Endothelial cell (in vitro differentiated cells): Measurements from ENCODE around the gene CS. TPM values are rescaled to one million over a fixed set of nuclear protein-coding genes. Genes with fewer than 3 reads are reported as not detected.
A peak's percentile ranks its signal among the peaks of the same experiment; 100 is the strongest.

Experiments
- DNase-seq: peaks from one replicate; pipeline ENCODE4 v3.0.0; 2021; ENCODE audit warnings: low spot score
- H3K27ac Mint-ChIP-seq: one replicate; pipeline ENCODE4 v1.8.0; 2021; ENCODE audit warnings: mixed read lengths, inconsistent platforms; ENCODE audit not compliant: unreplicated experiment
- H3K27me3 Mint-ChIP-seq: one replicate; pipeline ENCODE4 v1.8.0; 2021; ENCODE audit warnings: mild to moderate bottlenecking, moderate library complexity, mixed read lengths, inconsistent platforms; ENCODE audit not compliant: unreplicated experiment
- H3K36me3 Mint-ChIP-seq: one replicate; pipeline ENCODE4 v1.8.0; 2021; ENCODE audit warnings: mild to moderate bottlenecking, low read depth, mixed read lengths, inconsistent platforms; ENCODE audit not compliant: unreplicated experiment
- H3K4me1 Mint-ChIP-seq: one replicate; pipeline ENCODE4 v1.8.0; 2021; ENCODE audit warnings: mild to moderate bottlenecking, mixed read lengths, inconsistent platforms; ENCODE audit not compliant: unreplicated experiment
- H3K4me3 Mint-ChIP-seq: one replicate; pipeline ENCODE4 v1.8.0; 2021; ENCODE audit warnings: mild to moderate bottlenecking, mixed read lengths, inconsistent platforms; ENCODE audit not compliant: unreplicated experiment
- H3K9me3 Mint-ChIP-seq: one replicate; pipeline ENCODE4 v1.8.0; 2021; ENCODE audit warnings: mixed read lengths, inconsistent platforms; ENCODE audit not compliant: unreplicated experiment
- CTCF ChIP-seq: fragments of 200-600 bp; sonication (generic); IDR thresholded peaks from one replicate; pipeline ENCODE4 v1.5.0; 2021; ENCODE audit warnings: antibody characterized with exemption; ENCODE audit not compliant: unreplicated experiment
- total RNA-seq: library from RNA; stranded (reverse); fragmentation: NEBNext Ultra II Directional; extraction: Animal tissue kit (Norgen Biotek cat#: 25700); gene quantifications from one replicate; pipeline ENCODE4 v1.2.1, GENCODE V29; 2021; ENCODE audit not compliant: unreplicated experiment

The CS gene
- total RNA-seq, 1 donor from 2014 or later, result 187 TPM

GRCh38 chr12:56247923-56248322 is 52.2 kb downstream of the CS start:
- Mint-ChIP-seq H3K27ac (no peak overlapping the region), H3K36me3 (peaks cover 39% of the 10 kb centered on the region), H3K27me3 (peaks cover 3% of the 10 kb centered on the region), H3K9me3 (no peaks in the 10 kb centered on the region), H3K4me3 (no peak overlapping the region), H3K4me1 (no peaks in the 10 kb centered on the region)
- TF ChIP-seq CTCF, result no peak
- no peak for DNase-seq

GRCh38 chr12:56244494-56244893 is 55.6 kb downstream of the CS start:
- TF ChIP-seq CTCF, result no peak
- Mint-ChIP-seq H3K36me3 (peaks cover 46% of the 10 kb centered on the region), H3K4me1 (no peaks in the 10 kb centered on the region), H3K9me3 (no peaks in the 10 kb centered on the region), H3K27me3 (peaks cover 7% of the 10 kb centered on the region), H3K27ac (no peak overlapping the region), H3K4me3 (peak overlapping the region; percentile 65)
- no peak for DNase-seq

GRCh38 chr12:56243731-56244181 is 56.4 kb downstream of the CS start:
- Mint-ChIP-seq H3K4me1 (no peaks in the 10 kb centered on the region), H3K27me3 (peaks cover 7% of the 10 kb centered on the region), H3K4me3 (no peak overlapping the region), H3K9me3 (no peaks in the 10 kb centered on the region), H3K36me3 (peaks cover 42% of the 10 kb centered on the region), H3K27ac (no peak overlapping the region)
- DNase-seq, result no peak
- no peak for TF ChIP-seq CTCF

- no peak for DNase-seq
Measured at GRCh38 chr12:56242986-56243385, 57.1 kb downstream of the CS start.

More at GRCh38 chr12:56242986-56243385, 57.1 kb downstream of the CS start:
- Mint-ChIP-seq H3K4me3 (no peak overlapping the region), H3K27me3 (peaks cover 7% of the 10 kb centered on the region), H3K36me3 (peaks cover 42% of the 10 kb centered on the region), H3K9me3 (no peaks in the 10 kb centered on the region), H3K27ac (no peak overlapping the region), H3K4me1 (no peaks in the 10 kb centered on the region)
- no peak for TF ChIP-seq CTCF
